A549 (cell line): ENCODE results near the gene KLHL13.

Source experiments
- CBX2 ChIP-seq: fragments of 200-600 bp; sonication (generic); IDR thresholded peaks from 2 replicates; pipeline ENCODE4 v1.6.1; 2016; ENCODE audit warnings: low read depth, mild to moderate bottlenecking, borderline replicate concordance
- CEBPB ChIP-seq, 2 experiments: fragments of >200 bp in 1 of 2; sonication (Bioruptor Twin) in 1 of 2; formaldehyde crosslinking in 1 of 2; IDR thresholded peaks; 2 replicates each; pipeline ENCODE4 v1.6.1; 2012 to 2016
- JUNB ChIP-seq: fragments of >200 bp; sonication (Bioruptor Twin); formaldehyde crosslinking; IDR thresholded peaks from 2 replicates; pipeline ENCODE4 v1.6.1; 2016
- MAFK ChIP-seq: fragments of 450-650 bp; IDR thresholded peaks from 2 replicates; pipeline ENCODE4 v1.6.1; 2014; ENCODE audit not compliant: partially characterized antibody
- MYC ChIP-seq: IDR thresholded peaks from 2 replicates; pipeline ENCODE4 v1.6.1; 2012; ENCODE audit warnings: mild to moderate bottlenecking, inconsistent platforms, low read length, improper control_type of control experiment, borderline replicate concordance
- POLR2A ChIP-seq: IDR thresholded peaks from 2 replicates; pipeline ENCODE4 v1.6.1; 2012; ENCODE audit warnings: mild to moderate bottlenecking, low read length
- RFX5 ChIP-seq: fragments of 450-650 bp; IDR thresholded peaks from 2 replicates; pipeline ENCODE4 v1.7.1; 2014; ENCODE audit warnings: antibody characterized with exemption, mild to moderate bottlenecking, moderate library complexity
- RNF2 ChIP-seq: fragments of 200-600 bp; sonication (generic); IDR thresholded peaks from 2 replicates; pipeline ENCODE4 v1.6.1; 2016; ENCODE audit warnings: low read depth, mild to moderate bottlenecking, antibody characterized with exemption, moderate library complexity, borderline replicate concordance
- ZFP36 ChIP-seq: fragments of 450-650 bp; IDR thresholded peaks from 2 replicates; pipeline ENCODE4 v1.6.1; 2014; ENCODE audit warnings: borderline replicate concordance; ENCODE audit not compliant: partially characterized antibody
- TF ChIP-seq, protein P1 (sequence below): fragments of >200 bp; sonication (Bioruptor Twin); formaldehyde crosslinking; IDR thresholded peaks from 3 replicates; pipeline ENCODE4 v1.5.1; 2016
- TF ChIP-seq, protein P2 (sequence below): fragments of 200-600 bp; sonication (generic); IDR thresholded peaks from 2 replicates; pipeline ENCODE4 v1.6.1; 2016; ENCODE audit warnings: antibody characterized with exemption, mild to moderate bottlenecking, moderate library complexity

DNA sequence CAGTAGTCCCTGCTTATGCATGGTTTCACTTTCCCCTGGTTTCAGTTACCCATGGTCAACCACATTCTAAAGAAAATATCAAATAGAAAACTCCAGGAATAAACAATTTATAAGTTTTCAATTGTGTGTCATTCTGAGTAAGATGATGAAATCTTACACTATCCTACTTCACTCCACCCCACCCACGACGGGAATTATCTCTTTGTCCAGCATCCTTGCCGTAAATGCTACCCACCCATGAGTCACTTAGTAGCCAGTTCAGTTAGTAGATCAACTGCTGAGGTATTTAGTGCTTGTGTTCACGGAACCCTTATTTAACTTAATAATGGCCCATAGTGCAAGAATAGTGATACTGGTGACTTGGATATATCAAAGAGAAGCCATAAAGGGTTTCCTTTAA lies 91.4 kb downstream of the KLHL13 start:
- TF ChIP-seq CBX2 (no peak), JUNB (no peak), POLR2A (no peak), ZFP36 (no peak), RNF2 (no peak), RFX5 (no peak), MAFK (no peak), MYC (no peak), CEBPB (IDR thresholded peaks at IDR 0.05) (no peak)
- TF ChIP-seq, protein P1, sequence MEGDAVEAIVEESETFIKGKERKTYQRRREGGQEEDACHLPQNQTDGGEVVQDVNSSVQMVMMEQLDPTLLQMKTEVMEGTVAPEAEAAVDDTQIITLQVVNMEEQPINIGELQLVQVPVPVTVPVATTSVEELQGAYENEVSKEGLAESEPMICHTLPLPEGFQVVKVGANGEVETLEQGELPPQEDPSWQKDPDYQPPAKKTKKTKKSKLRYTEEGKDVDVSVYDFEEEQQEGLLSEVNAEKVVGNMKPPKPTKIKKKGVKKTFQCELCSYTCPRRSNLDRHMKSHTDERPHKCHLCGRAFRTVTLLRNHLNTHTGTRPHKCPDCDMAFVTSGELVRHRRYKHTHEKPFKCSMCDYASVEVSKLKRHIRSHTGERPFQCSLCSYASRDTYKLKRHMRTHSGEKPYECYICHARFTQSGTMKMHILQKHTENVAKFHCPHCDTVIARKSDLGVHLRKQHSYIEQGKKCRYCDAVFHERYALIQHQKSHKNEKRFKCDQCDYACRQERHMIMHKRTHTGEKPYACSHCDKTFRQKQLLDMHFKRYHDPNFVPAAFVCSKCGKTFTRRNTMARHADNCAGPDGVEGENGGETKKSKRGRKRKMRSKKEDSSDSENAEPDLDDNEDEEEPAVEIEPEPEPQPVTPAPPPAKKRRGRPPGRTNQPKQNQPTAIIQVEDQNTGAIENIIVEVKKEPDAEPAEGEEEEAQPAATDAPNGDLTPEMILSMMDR: no peak
- TF ChIP-seq, protein P2, sequence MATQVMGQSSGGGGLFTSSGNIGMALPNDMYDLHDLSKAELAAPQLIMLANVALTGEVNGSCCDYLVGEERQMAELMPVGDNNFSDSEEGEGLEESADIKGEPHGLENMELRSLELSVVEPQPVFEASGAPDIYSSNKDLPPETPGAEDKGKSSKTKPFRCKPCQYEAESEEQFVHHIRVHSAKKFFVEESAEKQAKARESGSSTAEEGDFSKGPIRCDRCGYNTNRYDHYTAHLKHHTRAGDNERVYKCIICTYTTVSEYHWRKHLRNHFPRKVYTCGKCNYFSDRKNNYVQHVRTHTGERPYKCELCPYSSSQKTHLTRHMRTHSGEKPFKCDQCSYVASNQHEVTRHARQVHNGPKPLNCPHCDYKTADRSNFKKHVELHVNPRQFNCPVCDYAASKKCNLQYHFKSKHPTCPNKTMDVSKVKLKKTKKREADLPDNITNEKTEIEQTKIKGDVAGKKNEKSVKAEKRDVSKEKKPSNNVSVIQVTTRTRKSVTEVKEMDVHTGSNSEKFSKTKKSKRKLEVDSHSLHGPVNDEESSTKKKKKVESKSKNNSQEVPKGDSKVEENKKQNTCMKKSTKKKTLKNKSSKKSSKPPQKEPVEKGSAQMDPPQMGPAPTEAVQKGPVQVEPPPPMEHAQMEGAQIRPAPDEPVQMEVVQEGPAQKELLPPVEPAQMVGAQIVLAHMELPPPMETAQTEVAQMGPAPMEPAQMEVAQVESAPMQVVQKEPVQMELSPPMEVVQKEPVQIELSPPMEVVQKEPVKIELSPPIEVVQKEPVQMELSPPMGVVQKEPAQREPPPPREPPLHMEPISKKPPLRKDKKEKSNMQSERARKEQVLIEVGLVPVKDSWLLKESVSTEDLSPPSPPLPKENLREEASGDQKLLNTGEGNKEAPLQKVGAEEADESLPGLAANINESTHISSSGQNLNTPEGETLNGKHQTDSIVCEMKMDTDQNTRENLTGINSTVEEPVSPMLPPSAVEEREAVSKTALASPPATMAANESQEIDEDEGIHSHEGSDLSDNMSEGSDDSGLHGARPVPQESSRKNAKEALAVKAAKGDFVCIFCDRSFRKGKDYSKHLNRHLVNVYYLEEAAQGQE: no peak
